ENCODE data around the gene PCK1. TPM values are rescaled to one million over a fixed set of nuclear protein-coding genes. Genes with fewer than 3 reads are reported as not detected.

The PCK1 gene
- total RNA-seq, 6 experiments from 2014 or later = not detected

DNA sequence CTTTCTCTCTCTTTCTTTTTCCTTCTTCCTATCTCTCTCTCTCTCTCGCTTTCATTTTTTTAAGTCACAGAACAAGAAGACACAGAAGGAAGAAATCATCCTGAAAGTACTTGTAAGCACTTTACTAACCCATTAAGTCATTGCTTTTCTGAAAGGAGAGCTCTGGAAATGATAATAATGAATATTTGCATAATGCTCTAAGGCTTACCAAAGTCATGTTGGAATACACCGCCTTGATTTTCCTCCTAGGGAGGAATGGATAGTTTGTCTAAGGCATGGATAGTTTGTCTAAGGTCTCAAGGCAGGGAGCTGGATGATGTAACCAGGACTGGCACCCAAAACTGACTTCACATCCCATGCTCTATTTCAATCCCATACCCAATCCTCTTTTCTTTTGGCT is 23.1 kb upstream of the PCK1 start:
- DNase-seq = no peak
- Mint-ChIP-seq H3K27ac (no peak overlapping the region), H3K4me1 (ENCODE audit: low read depth) (no peaks in the 10 kb centered on the region), H3K9me3 (peaks cover 5% of the 10 kb centered on the region; the same call in 1 of the 2 replicates), H3K36me3 (ENCODE audit: low read depth) (no peaks in the 10 kb centered on the region), H3K4me3 (no peak overlapping the region), H3K27me3 (ENCODE audit: insufficient read depth) (peaks cover 44% of the 10 kb centered on the region)
- no peak for TF ChIP-seq CTCF (IDR thresholded peaks at IDR 0.05)

DNA sequence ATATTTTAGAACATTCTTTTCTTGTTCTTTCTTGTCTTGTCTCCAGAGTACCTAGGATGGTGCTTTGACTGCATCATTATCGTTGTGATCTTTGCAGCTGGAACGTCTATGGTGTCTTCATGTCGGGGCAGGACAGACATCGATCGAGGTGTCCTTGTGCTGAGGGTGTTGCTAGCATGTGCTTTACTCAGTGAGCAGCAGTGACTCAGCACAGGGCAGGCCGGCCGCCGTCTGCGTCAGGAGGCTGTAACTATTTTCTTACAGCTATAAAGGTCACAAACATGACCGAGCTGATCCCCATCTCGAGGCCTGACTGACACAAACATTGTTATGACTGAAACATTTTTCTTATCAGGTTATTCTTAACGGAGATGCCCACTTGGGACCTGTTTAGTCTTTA is 21.0 kb upstream of the PCK1 start:
- peaks cover 5% of the 10 kb centered on the region; the same call in 1 of the 2 replicates for H3K9me3 Mint-ChIP-seq

GRCh38 chr20:57540890-57541580 is 19.9 kb upstream of the PCK1 start:
- no peak overlapping the region for H3K4me3 Mint-ChIP-seq
- H3K9me3 Mint-ChIP-seq = peaks cover 5% of the 10 kb centered on the region; the same call in 1 of the 2 replicates
- DNase-seq = no peak
- H3K27me3 Mint-ChIP-seq (ENCODE audit: insufficient read depth) = peaks cover 45% of the 10 kb centered on the region
- TF ChIP-seq CTCF (IDR thresholded peaks at IDR 0.05) = no peak
- no peaks in the 10 kb centered on the region for H3K4me1 Mint-ChIP-seq (ENCODE audit: low read depth)
- no peak overlapping the region for H3K27ac Mint-ChIP-seq
- H3K36me3 Mint-ChIP-seq (ENCODE audit: low read depth) = no peaks in the 10 kb centered on the region

More for the DNA sequence above, 21.0 kb upstream of the PCK1 start:
- H3K27me3 Mint-ChIP-seq (ENCODE audit: insufficient read depth) = peaks cover 45% of the 10 kb centered on the region
- no peaks in the 10 kb centered on the region for H3K36me3 Mint-ChIP-seq (ENCODE audit: low read depth)
- no peak for DNase-seq
- H3K4me1 Mint-ChIP-seq (ENCODE audit: low read depth) = no peaks in the 10 kb centered on the region
- TF ChIP-seq CTCF (IDR thresholded peaks at IDR 0.05) = no peak
- no peak overlapping the region for H3K27ac Mint-ChIP-seq
- H3K4me3 Mint-ChIP-seq = no peak overlapping the region

GRCh38 chr20:57543754-57544153 is 17.2 kb upstream of the PCK1 start:
- Mint-ChIP-seq H3K9me3 (peaks cover 5% of the 10 kb centered on the region; the same call in 1 of the 2 replicates), H3K27me3 (ENCODE audit: insufficient read depth) (peaks cover 47% of the 10 kb centered on the region), H3K27ac (no peak overlapping the region), H3K36me3 (ENCODE audit: low read depth) (no peaks in the 10 kb centered on the region), H3K4me1 (ENCODE audit: low read depth) (no peaks in the 10 kb centered on the region), H3K4me3 (no peak overlapping the region)
- no peak for TF ChIP-seq CTCF (IDR thresholded peaks at IDR 0.05)
- no peak for DNase-seq

- no peak for TF ChIP-seq CTCF (IDR thresholded peaks at IDR 0.05)
- H3K36me3 Mint-ChIP-seq (ENCODE audit: low read depth) = no peaks in the 10 kb centered on the region
- DNase-seq = no peak
Observed at GRCh38 chr20:57544838-57545564, 15.9 kb upstream of the PCK1 start.

More at GRCh38 chr20:57544838-57545564, 15.9 kb upstream of the PCK1 start:
- Mint-ChIP-seq H3K9me3 (no peaks in the 10 kb centered on the region), H3K4me1 (ENCODE audit: low read depth) (no peaks in the 10 kb centered on the region), H3K27me3 (ENCODE audit: insufficient read depth) (peaks cover 45% of the 10 kb centered on the region), H3K4me3 (no peak overlapping the region), H3K27ac (no peak overlapping the region)

Data from HFFc6 (cell line).